Epithelial cell of proximal tubule (primary cell): ENCODE measurements around the gene IL22. TPM values are rescaled to one million over a fixed set of nuclear protein-coding genes. Genes with fewer than 3 reads are reported as not detected.

ENCODE experiments used
- DNase-seq: peaks from one replicate; pipeline ENCODE4 v3.0.0-alpha.2; 2011; ENCODE audit warnings: low read depth
- H3K4me3 ChIP-seq: 2 replicates; pipeline ENCODE4 v1.5.1; 2011; ENCODE audit warnings: low read depth, mild to moderate bottlenecking, low read length
- CTCF ChIP-seq: conservative IDR thresholded peaks from 2 replicates; pipeline ENCODE4 v1.5.1; 2012; ENCODE audit warnings: low read depth, mild to moderate bottlenecking, low read length
- total RNA-seq: library from RNA; depleted of rRNA; stranded (reverse); fragments of >200 nt; gene quantifications from 2 replicates; pipeline ENCODE4 v1.2.3, GENCODE V29; 2015

Gene IL22
- total RNA-seq, 1 donor from 2014 or later: not detected

DNA sequence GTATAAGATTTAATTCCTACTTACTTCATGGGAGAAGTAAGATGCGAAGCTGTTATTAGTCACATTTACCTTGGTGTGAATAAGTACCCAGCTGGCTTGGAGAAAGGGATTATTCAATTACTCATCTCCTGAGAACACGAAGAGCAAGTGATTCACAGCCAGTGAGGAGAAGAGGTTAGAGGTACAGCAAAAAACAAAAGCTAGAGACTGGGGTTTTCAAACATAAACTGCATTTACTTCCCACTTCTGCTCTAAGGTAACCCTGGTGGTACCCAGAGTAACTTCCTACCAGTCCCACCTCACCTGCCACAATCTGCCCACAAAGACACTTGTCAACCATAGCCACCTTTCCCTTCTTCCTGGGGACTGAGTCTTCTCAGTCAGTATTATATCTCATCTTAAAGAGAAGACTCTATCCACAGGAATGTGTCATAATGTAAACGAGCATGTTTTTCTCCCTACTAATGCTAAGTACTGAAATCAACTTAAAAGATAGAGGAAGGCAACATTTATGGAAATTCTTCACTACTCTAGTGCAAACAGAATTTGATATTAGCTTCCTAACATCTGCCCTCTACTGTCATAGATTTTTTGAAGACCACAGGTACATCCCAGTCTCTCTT, 6.0 kb upstream of the IL22 start:
- no peak for TF ChIP-seq CTCF
- DNase-seq: peak; percentile 69
- H3K4me3 ChIP-seq: no peak overlapping the region

GRCh38 chr12:68252077-68252476, 1.3 kb downstream of the IL22 start:
- H3K4me3 ChIP-seq: no peak overlapping the region
- no peak for DNase-seq
- no peak for TF ChIP-seq CTCF

GRCh38 chr12:68250454-68250853, 3.0 kb downstream of the IL22 start:
- DNase-seq: no peak
- TF ChIP-seq CTCF: no peak
- H3K4me3 ChIP-seq: no peak overlapping the region

- H3K4me3 ChIP-seq: no peak overlapping the region
- no peak for DNase-seq
- TF ChIP-seq CTCF: no peak
Measured at GRCh38 chr12:68247785-68248184, 5.6 kb downstream of the IL22 start.

DNA sequence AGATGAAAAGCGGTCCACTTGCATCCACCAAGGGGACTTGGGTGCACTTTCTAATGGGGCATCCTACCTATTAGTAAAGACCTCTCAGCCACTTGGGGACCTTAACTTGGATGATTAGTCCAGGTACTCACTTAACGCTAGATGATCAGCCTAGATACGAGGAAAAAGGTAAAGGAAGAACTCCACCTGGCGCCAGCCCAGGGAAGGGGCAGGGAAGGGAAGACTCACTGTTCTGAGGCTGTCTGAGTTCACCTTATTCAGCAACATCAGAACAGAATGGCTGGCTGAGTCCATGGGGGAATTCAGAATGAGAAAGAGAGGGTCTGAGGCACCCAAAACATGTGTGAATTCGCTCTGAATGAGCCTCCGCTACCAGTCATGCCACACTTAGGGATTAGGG, 7.1 kb downstream of the IL22 start:
- no peak overlapping the region for H3K4me3 ChIP-seq
- no peak for DNase-seq
- TF ChIP-seq CTCF: no peak

DNA sequence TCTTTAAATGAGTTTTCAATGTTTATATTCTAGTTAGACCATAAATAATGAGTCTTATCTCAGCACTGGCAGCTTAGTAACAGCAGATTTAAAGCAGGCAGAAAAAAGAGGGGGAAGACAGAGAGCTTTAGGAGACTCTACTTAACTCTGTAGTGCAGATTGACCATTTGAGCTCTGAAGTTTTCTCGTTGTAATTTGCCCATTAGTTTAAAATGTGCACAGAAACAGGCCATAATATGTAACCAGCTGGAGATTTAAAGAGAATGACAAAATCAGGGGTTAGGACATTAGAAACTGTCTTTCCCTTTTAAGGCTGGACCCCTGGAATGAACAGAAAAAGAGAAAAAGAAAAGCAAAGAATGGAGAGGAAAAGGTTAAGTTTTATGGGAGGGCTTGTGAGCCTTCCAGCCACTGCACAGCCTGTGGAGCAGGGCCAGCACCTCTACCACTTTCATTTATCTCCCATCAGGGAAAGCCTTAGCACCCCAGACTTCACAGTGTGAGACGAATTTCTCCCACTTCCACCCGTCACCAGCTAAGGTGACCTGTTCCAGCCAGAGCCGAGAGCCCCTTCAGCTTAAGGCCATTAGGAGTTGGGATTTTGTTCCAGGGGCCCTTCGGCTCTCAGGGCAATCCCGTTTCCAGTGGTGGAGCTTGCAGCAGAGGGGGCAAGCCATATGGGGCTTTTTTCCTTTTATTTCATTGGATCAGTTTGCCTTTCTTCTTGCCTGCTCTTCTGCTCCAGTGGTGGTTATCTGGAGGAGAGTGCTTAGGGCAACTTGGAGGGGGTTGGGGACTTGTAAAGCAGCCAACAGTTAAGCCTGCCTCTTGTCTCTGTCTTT, 8.0 kb downstream of the IL22 start:
- H3K4me3 ChIP-seq: no peak overlapping the region
- no peak for TF ChIP-seq CTCF
- DNase-seq: no peak
